ENCODE results near the gene FBXL20. TPM values are rescaled to one million over a fixed set of nuclear protein-coding genes. Genes with fewer than 3 reads are reported as not detected.

The FBXL20 gene
- total and polyA plus RNA-seq, 10 of the 15 experiments (the other 5 are each of a cell fraction or from before 2014, with no cell fraction given), result 1.2 to 8.3 (median 4.4) TPM

- TF ChIP-seq MLLT1 (IDR thresholded peaks at IDR 0.05) (no peak), NFYA (IDR thresholded peaks at IDR 0.05; ENCODE audit: borderline replicate concordance, low read depth, low read length) (no peak), GABPA (IDR thresholded peaks at IDR 0.05; ENCODE audit: low read depth) (no peak), ELK1 (IDR thresholded peaks at IDR 0.05; ENCODE audit: low read depth, low read length) (no peak), POLR2A (IDR thresholded peaks at IDR 0.05; ENCODE audit: low read depth, low read length) (no peak), ASH2L (IDR thresholded peaks at IDR 0.05; ENCODE audit: borderline replicate concordance, low read depth) (no peak), POLR2AphosphoS5 (IDR thresholded peaks at IDR 0.05; ENCODE audit: low read length) (no peak), NFIC (IDR thresholded peaks at IDR 0.05; ENCODE audit: low read depth, low read length) (no peak), MXI1 (IDR thresholded peaks at IDR 0.05; ENCODE audit: low read depth, low read length) (no peak), DPF2 (IDR thresholded peaks at IDR 0.05) (0 out of 2 replicates have a peak, but pooled peaks have one; percentile 15), NRF1 (conservative IDR thresholded peaks at IDR 0.05; ENCODE audit: low read depth, low read length) (no peak), ZNF622 (IDR thresholded peaks at IDR 0.05) (no peak), ZNF384 (IDR thresholded peaks at IDR 0.05; ENCODE audit: borderline replicate concordance, low read depth, low read length) (no peak), WRNIP1 (IDR thresholded peaks at IDR 0.05; ENCODE audit: borderline replicate concordance, low read depth, low read length) (no peak), TCF3 (IDR thresholded peaks at IDR 0.05; ENCODE audit: borderline replicate concordance, insufficient read depth, low read depth, low read length) (no peak), CBFB (IDR thresholded peaks at IDR 0.05; ENCODE audit: low read depth) (no peak)
Observed at GRCh38 chr17:39231591-39232551, 169.6 kb downstream of the FBXL20 start (continued).

All from GM12878 (cell line).